Peyer's patch (tissue), 4 donors: Measurements from ENCODE around the gene CLIP4. TPM values are rescaled to one million over a fixed set of nuclear protein-coding genes. Genes with fewer than 3 reads are reported as not detected.

Source experiments
- DNase-seq, 3 donors: peaks; one replicate each; pipeline ENCODE4 v3.0.0-alpha.2; 2017 to 2019
- H3K27ac ChIP-seq, 4 donors: fragments of 200-600 bp; sonication (generic); one replicate each; pipeline ENCODE4 v1.5.1; 2016 to 2019
- H3K27me3 ChIP-seq, 2 donors: fragments of 200-600 bp; sonication (generic); one replicate each; pipeline ENCODE4 v1.5.1; 2019
- H3K36me3 ChIP-seq, 3 donors: fragments of 200-600 bp; sonication (generic); one replicate each; pipeline ENCODE4 v1.5.1; 2016 to 2019
- H3K4me1 ChIP-seq, 4 donors: fragments of 200-600 bp; sonication (generic); one replicate each; pipeline ENCODE4 v1.5.1; 2016 to 2019
- H3K4me3 ChIP-seq, 4 donors: fragments of 200-600 bp; sonication (generic); 1 replicate in 3 of 4; 2 replicates in 1 of 4; pipeline ENCODE4 v1.5.1; 2016 to 2019; ENCODE audit warnings: mild to moderate bottlenecking in 1 of 4
- H3K9me3 ChIP-seq, 4 donors: fragments of 200-600 bp; sonication (generic); one replicate each; pipeline ENCODE4 v1.5.1; 2016 to 2019; ENCODE audit warnings: mild to moderate bottlenecking in 1 of 4
- CTCF ChIP-seq, 6 experiments: fragments of 450-650 bp in 4 of 6; fragments of 200-600 bp in 2 of 6; sonication (generic) in 1 of 6; IDR thresholded peaks; one replicate each; pipeline ENCODE4 v1.5.1; 2017 to 2019; ENCODE audit warnings: antibody characterized with exemption in 6 of 6, mild to moderate bottlenecking in 3 of 6, moderate library complexity in 1 of 6
- POLR2A ChIP-seq, 2 donors: fragments of 450-650 bp; IDR thresholded peaks; one replicate each; pipeline ENCODE4 v1.5.1; 2017; ENCODE audit warnings: antibody characterized with exemption in 2 of 2, mild to moderate bottlenecking in 2 of 2, moderate library complexity in 2 of 2
- total RNA-seq, 4 donors: library from RNA; depleted of rRNA; stranded (reverse); fragments of >200 nt; gene quantifications; one replicate each; pipeline ENCODE4 v1.1.0, GENCODE V29; 2016

The CLIP4 gene
- total RNA-seq, 4 donors from 2014 or later = 7.0 to 40.4 (median 16.9) TPM

GRCh38 chr2:29162204-29162928 is 47.2 kb downstream of the CLIP4 start:
- H3K27me3 ChIP-seq = no peaks in the 10 kb centered on the region
- H3K4me1 ChIP-seq = no peaks in the 10 kb centered on the region
- no peak overlapping the region for H3K4me3 ChIP-seq
- no peak overlapping the region for H3K27ac ChIP-seq
- H3K36me3 ChIP-seq = peaks cover 0 to 1% (median 0%) of the 10 kb centered on the region in 3 donors
- H3K9me3 ChIP-seq = no peaks in the 10 kb centered on the region
- DNase-seq = no peak
- TF ChIP-seq CTCF (IDR thresholded peaks at IDR 0.05) (no peak), POLR2A (IDR thresholded peaks at IDR 0.05) (no peak)

GRCh38 chr2:29164091-29164846 is 49.1 kb downstream of the CLIP4 start:
- Histone ChIP-seq H3K27ac (no peak overlapping the region), H3K36me3 (no peaks in the 10 kb centered on the region), H3K4me3 (no peak overlapping the region), H3K27me3 (no peaks in the 10 kb centered on the region), H3K4me1 (no peaks in the 10 kb centered on the region), H3K9me3 (no peaks in the 10 kb centered on the region)
- no peak for DNase-seq
- TF ChIP-seq CTCF (IDR thresholded peaks at IDR 0.05) (no peak), POLR2A (IDR thresholded peaks at IDR 0.05) (no peak)

- TF ChIP-seq POLR2A (IDR thresholded peaks at IDR 0.05) (no peak), CTCF (IDR thresholded peaks at IDR 0.05) (no peak)
- no peaks in the 10 kb centered on the region for H3K9me3 ChIP-seq
- H3K4me3 ChIP-seq = no peak overlapping the region
- H3K4me1 ChIP-seq = no peaks in the 10 kb centered on the region
- DNase-seq = no peak
- no peaks in the 10 kb centered on the region for H3K36me3 ChIP-seq
- H3K27me3 ChIP-seq = no peaks in the 10 kb centered on the region
- no peak overlapping the region for H3K27ac ChIP-seq
These were observed 50.4 kb downstream of the CLIP4 start for GRCh38 chr2:29165362-29166241.

- no peak overlapping the region for H3K4me3 ChIP-seq
- no peak for DNase-seq
- no peak overlapping the region for H3K27ac ChIP-seq
- no peaks in the 10 kb centered on the region for H3K27me3 ChIP-seq
- no peaks in the 10 kb centered on the region for H3K36me3 ChIP-seq
- H3K9me3 ChIP-seq = no peaks in the 10 kb centered on the region
- TF ChIP-seq CTCF (IDR thresholded peaks at IDR 0.05) (no peak), POLR2A (IDR thresholded peaks at IDR 0.05) (no peak)
- H3K4me1 ChIP-seq = no peaks in the 10 kb centered on the region
These were observed 51.2 kb downstream of the CLIP4 start for GRCh38 chr2:29166242-29167039.

GRCh38 chr2:29174937-29175336 is 59.7 kb downstream of the CLIP4 start:
- no peak for DNase-seq
- no peaks in the 10 kb centered on the region for H3K9me3 ChIP-seq
- H3K4me1 ChIP-seq = no peaks in the 10 kb centered on the region
- no peaks in the 10 kb centered on the region for H3K27me3 ChIP-seq
- H3K36me3 ChIP-seq = peaks cover 0 to 16% (median 0%) of the 10 kb centered on the region in 3 donors
- H3K4me3 ChIP-seq = no peak overlapping the region
- H3K27ac ChIP-seq = no peak overlapping the region
- TF ChIP-seq POLR2A (IDR thresholded peaks at IDR 0.05) = no peak
- no peak for TF ChIP-seq CTCF (IDR thresholded peaks at IDR 0.05)
